Stomach (tissue), 9 donors: Measurements from ENCODE around the gene LRRFIP1. TPM values are rescaled to one million over a fixed set of nuclear protein-coding genes. Genes with fewer than 3 reads are reported as not detected.

Source experiments
- DNase-seq, 2 donors: peaks; one replicate each; pipeline versions ENCODE4 v3.0.0 to v3.0.0-alpha.2; 2013 to 2019
- H3K27ac ChIP-seq, 5 donors: fragments of 200-600 bp in 4 of 5; sonication (generic) in 4 of 5; one replicate each; pipeline ENCODE4 v1.5.1; 2013 to 2019; ENCODE audit warnings: mild to moderate bottlenecking in 1 of 5, moderate library complexity in 1 of 5
- H3K27me3 ChIP-seq, 3 donors: fragments of 200-600 bp; sonication (generic); one replicate each; pipeline ENCODE4 v1.5.1; 2017 to 2019; ENCODE audit warnings: mixed run types in 1 of 3
- H3K36me3 ChIP-seq, 4 donors: fragments of 200-600 bp; sonication (generic); 1 replicate in 3 of 4; 2 replicates in 1 of 4; pipeline ENCODE4 v1.5.1; 2016 to 2019
- H3K4me1 ChIP-seq, 4 donors: fragments of 200-600 bp; sonication (generic); one replicate each; pipeline ENCODE4 v1.5.1; 2016 to 2019
- H3K4me3 ChIP-seq, 4 donors: fragments of 200-600 bp; sonication (generic) in 3 of 4; one replicate each; pipeline ENCODE4 v1.5.1; 2016 to 2019; ENCODE audit warnings: mild to moderate bottlenecking in 1 of 4
- H3K9me3 ChIP-seq, 4 donors: fragments of 200-600 bp; sonication (generic); one replicate each; pipeline ENCODE4 v1.5.1; 2016 to 2019
- EP300 ChIP-seq: sonication (generic); formaldehyde crosslinking; IDR thresholded peaks from one replicate; pipeline ENCODE4 v1.6.1; 2017; ENCODE audit warnings: antibody characterized with exemption
- POLR2A ChIP-seq, 4 donors: fragments of 450-650 bp; IDR thresholded peaks; one replicate each; pipeline ENCODE4 v1.6.1; 2016; ENCODE audit warnings: antibody characterized with exemption in 4 of 4, control low read depth in 2 of 4, mild to moderate bottlenecking in 1 of 4, moderate library complexity in 1 of 4
- POLR2AphosphoS5 ChIP-seq, 3 donors: sonication (generic); formaldehyde crosslinking; IDR thresholded peaks; one replicate each; pipeline ENCODE4 v1.6.1; 2016; ENCODE audit warnings: antibody characterized with exemption in 3 of 3
- WGBS, 5 donors: extraction: QIAGEN DNeasy Blood & Tissue Kit in 3 of 5; methylation state at CpG; one replicate each; pipeline versions ENCODE4 v1.1.5 to v1.1.7; 2013 to 2018; 5-methylcytosine and 5-hydroxymethylcytosine counted together
- intact Hi-C: fragments of 100-400 bp; cut with DNase I; formaldehyde crosslinking; loops from one replicate; pipeline ENCODE4 v1.15.1; 2023; ENCODE audit warnings: low total_unique reads
- polyA plus RNA-seq, 3 donors: library from polyadenylated mRNA; stranded (reverse); fragments of 200-250 nt; gene quantifications; one replicate each; pipeline ENCODE4 v1.2.3, GENCODE V29; 2013
- total RNA-seq, 5 donors: library from RNA; depleted of rRNA; stranded (reverse); fragments of >200 nt; gene quantifications; one replicate each; pipeline versions ENCODE4 v1.1.0 to v1.2.3, GENCODE V29; 2014 to 2016
- TF ChIP-seq, protein P1 (sequence below), 7 experiments: fragments of 450-650 bp in 4 of 7; fragments of 200-600 bp in 3 of 7; sonication (generic) in 3 of 7; IDR thresholded peaks; one replicate each; pipeline ENCODE4 v1.5.1; 2016 to 2019; ENCODE audit warnings: antibody characterized with exemption in 7 of 7, control low read depth in 2 of 7, mild to moderate bottlenecking in 1 of 7
- donor health status: healthy with polysubstance abuse.
- donor health status: Bipolar disorder and iron deficiency.
- donor health status: healthy.

The LRRFIP1 gene
- total and polyA plus RNA-seq, 8 donors, result 31.6 to 201 (median 130) TPM

DNA sequence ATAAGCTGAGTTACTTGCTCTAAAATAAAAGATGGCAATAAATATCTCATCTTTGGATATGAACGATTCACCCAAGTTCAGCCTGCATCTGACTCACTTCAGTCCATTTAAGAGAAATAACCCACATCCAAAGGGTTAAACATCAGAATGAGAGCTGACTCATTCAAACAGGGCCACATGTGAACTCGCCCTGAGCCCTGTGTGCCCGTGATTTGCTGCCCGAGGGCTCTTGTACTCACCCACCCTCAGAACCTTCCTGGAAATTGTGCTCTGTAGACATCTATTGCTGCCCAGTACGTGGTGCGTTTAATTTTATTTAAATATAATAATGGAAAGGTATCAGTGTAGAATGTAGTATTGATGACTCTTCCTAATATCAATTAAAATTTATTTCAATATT, 104.3 kb downstream of the LRRFIP1 start:
- intact Hi-C loops, result no loop called here
- H3K4me3 ChIP-seq, result no peak overlapping the region
- DNase-seq, result no peak
- peak overlapping the region in 4 of 5 donors; percentile 77 to 87 (median 81) for H3K27ac ChIP-seq
- H3K9me3 ChIP-seq, result no peaks in the 10 kb centered on the region
- 35 to 42% (median 40%) methylated on average over 6 of the region's 6 CpGs for WGBS, 5 donors
- peaks cover 55 to 98% (median 84%) of the 10 kb centered on the region in 4 donors for H3K4me1 ChIP-seq
- H3K27me3 ChIP-seq, result no peaks in the 10 kb centered on the region
- TF ChIP-seq POLR2AphosphoS5 (IDR thresholded peaks at IDR 0.05), result peak in 1 of 3 donors; percentile 54
- TF ChIP-seq EP300, result no peak
- H3K36me3 ChIP-seq, result peaks cover 0 to 15% (median 4%) of the 10 kb centered on the region in 4 donors

GRCh38 chr2:237732070-237732469, 104.7 kb downstream of the LRRFIP1 start:
- DNase-seq, result no peak
- H3K27me3 ChIP-seq, result no peaks in the 10 kb centered on the region
- H3K27ac ChIP-seq, result peak overlapping the region; percentile 53 to 87 (median 80)
- WGBS, 5 donors, result 66 to 80% (median 73%) methylated on average over 10 of the region's 10 CpGs
- intact Hi-C loops, result no loop called here
- peaks cover 51 to 97% (median 83%) of the 10 kb centered on the region in 4 donors for H3K4me1 ChIP-seq
- no peaks in the 10 kb centered on the region for H3K9me3 ChIP-seq
- H3K36me3 ChIP-seq, result peaks cover 0 to 19% (median 6%) of the 10 kb centered on the region in 4 donors
- TF ChIP-seq, protein P1, sequence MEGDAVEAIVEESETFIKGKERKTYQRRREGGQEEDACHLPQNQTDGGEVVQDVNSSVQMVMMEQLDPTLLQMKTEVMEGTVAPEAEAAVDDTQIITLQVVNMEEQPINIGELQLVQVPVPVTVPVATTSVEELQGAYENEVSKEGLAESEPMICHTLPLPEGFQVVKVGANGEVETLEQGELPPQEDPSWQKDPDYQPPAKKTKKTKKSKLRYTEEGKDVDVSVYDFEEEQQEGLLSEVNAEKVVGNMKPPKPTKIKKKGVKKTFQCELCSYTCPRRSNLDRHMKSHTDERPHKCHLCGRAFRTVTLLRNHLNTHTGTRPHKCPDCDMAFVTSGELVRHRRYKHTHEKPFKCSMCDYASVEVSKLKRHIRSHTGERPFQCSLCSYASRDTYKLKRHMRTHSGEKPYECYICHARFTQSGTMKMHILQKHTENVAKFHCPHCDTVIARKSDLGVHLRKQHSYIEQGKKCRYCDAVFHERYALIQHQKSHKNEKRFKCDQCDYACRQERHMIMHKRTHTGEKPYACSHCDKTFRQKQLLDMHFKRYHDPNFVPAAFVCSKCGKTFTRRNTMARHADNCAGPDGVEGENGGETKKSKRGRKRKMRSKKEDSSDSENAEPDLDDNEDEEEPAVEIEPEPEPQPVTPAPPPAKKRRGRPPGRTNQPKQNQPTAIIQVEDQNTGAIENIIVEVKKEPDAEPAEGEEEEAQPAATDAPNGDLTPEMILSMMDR (IDR thresholded peaks at IDR 0.05), result no peak
- TF ChIP-seq EP300 (no peak), POLR2A (IDR thresholded peaks at IDR 0.05) (no peak), POLR2AphosphoS5 (IDR thresholded peaks at IDR 0.05) (no peak)
- H3K4me3 ChIP-seq, result no peak overlapping the region

- Histone ChIP-seq H3K36me3 (peaks cover 0 to 26% (median 8%) of the 10 kb centered on the region in 4 donors), H3K9me3 (no peaks in the 10 kb centered on the region), H3K27ac (peak overlapping the region; percentile 77 to 87 (median 80)), H3K27me3 (no peaks in the 10 kb centered on the region), H3K4me3 (no peak overlapping the region), H3K4me1 (peaks cover 44 to 97% (median 81%) of the 10 kb centered on the region in 4 donors)
- 35 to 55% (median 41%) methylated on average over 12 to 13 of the region's 13 CpGs for WGBS, 5 donors
- intact Hi-C loops, result no loop called here
- DNase-seq, result peak in 1 of 2 donors; percentile 54
- TF ChIP-seq EP300 (no peak), POLR2A (IDR thresholded peaks at IDR 0.05) (no peak), POLR2AphosphoS5 (IDR thresholded peaks at IDR 0.05) (no peak)
- TF ChIP-seq, protein P1 (IDR thresholded peaks at IDR 0.05), result no peak
Observed at GRCh38 chr2:237732790-237733381, 105.5 kb downstream of the LRRFIP1 start.

- peaks cover 0 to 34% (median 10%) of the 10 kb centered on the region in 4 donors for H3K36me3 ChIP-seq
- intact Hi-C loops, result no loop called here
- H3K27me3 ChIP-seq, result no peaks in the 10 kb centered on the region
- DNase-seq, result peak; percentile 61 to 79
- no peaks in the 10 kb centered on the region for H3K9me3 ChIP-seq
- WGBS, 5 donors, result 35 to 52% (median 40%) methylated on average over 12 to 13 of the region's 13 CpGs
- peak overlapping the region in 1 of 4 donors; percentile 11 for H3K4me3 ChIP-seq
- peak overlapping the region; percentile 63 to 87 (median 80) for H3K27ac ChIP-seq
- peaks cover 50 to 97% (median 81%) of the 10 kb centered on the region in 4 donors for H3K4me1 ChIP-seq
- peak; percentile 52 to 74 (median 60) for TF ChIP-seq POLR2AphosphoS5 (IDR thresholded peaks at IDR 0.05)
- no peak for TF ChIP-seq EP300
- TF ChIP-seq, protein P1 (IDR thresholded peaks at IDR 0.05), result no peak
Observed at GRCh38 chr2:237733677-237734300, 106.4 kb downstream of the LRRFIP1 start.
